Fibroblast of lung (primary cell): ENCODE results near the gene TMEM233. TPM values are rescaled to one million over a fixed set of nuclear protein-coding genes. Genes with fewer than 3 reads are reported as not detected.

Experiments
- DNase-seq, 2 donors: peaks; one replicate each; pipeline versions ENCODE4 v3.0.0 to v3.0.0-alpha.2; 2010; ENCODE audit warnings: low read depth in 2 of 2
- H2AFZ ChIP-seq: 2 replicates; pipeline ENCODE4 v1.5.1; 2012; ENCODE audit warnings: low read length, control low read depth, inconsistent platforms
- H3K27ac ChIP-seq: 2 replicates; pipeline ENCODE4 v1.5.1; 2011; ENCODE audit warnings: low read length, control low read depth; ENCODE audit not compliant: insufficient read depth
- H3K27me3 ChIP-seq: 2 replicates; pipeline ENCODE4 v1.5.1; 2011; ENCODE audit warnings: mild to moderate bottlenecking, low read length; ENCODE audit not compliant: control insufficient read depth, insufficient read depth
- H3K36me3 ChIP-seq: 2 replicates; pipeline ENCODE4 v1.5.1; 2011; ENCODE audit warnings: low read length; ENCODE audit not compliant: control insufficient read depth, insufficient read depth
- H3K4me1 ChIP-seq: 2 replicates; pipeline ENCODE4 v1.5.1; 2011; ENCODE audit warnings: low read length; ENCODE audit not compliant: control insufficient read depth, insufficient read depth; ENCODE audit errors: extremely low read depth
- H3K4me2 ChIP-seq: 2 replicates; pipeline ENCODE4 v1.5.1; 2011; ENCODE audit warnings: low read length, control low read depth; ENCODE audit not compliant: insufficient read depth; ENCODE audit errors: extremely low read depth
- H3K4me3 ChIP-seq, 4 experiments: fragments of 200-600 bp in 1 of 4; sonication (generic) in 1 of 4; replicated peaks in 1 of 4; 2 replicates each; pipeline ENCODE4 v1.5.1; 2011 to 2016; ENCODE audit warnings: low read length in 4 of 4, low read depth in 3 of 4, mild to moderate bottlenecking in 3 of 4, control low read depth in 2 of 4, inconsistent platforms in 1 of 4, mixed read lengths in 1 of 4; ENCODE audit not compliant: insufficient read depth in 1 of 4; ENCODE audit errors: control extremely low read depth in 1 of 4
- H3K79me2 ChIP-seq: 2 replicates; pipeline ENCODE4 v1.5.1; 2012; ENCODE audit warnings: mild to moderate bottlenecking, low read length, inconsistent platforms; ENCODE audit not compliant: control insufficient read depth, insufficient read depth
- H3K9ac ChIP-seq: 2 replicates; pipeline ENCODE4 v1.5.1; 2011; ENCODE audit warnings: mild to moderate bottlenecking, low read length, control low read depth; ENCODE audit not compliant: insufficient read depth
- H3K9me3 ChIP-seq: 2 replicates; pipeline ENCODE4 v1.5.1; 2012; ENCODE audit warnings: low read depth, low read length; ENCODE audit not compliant: control insufficient read depth, insufficient read depth
- H4K20me1 ChIP-seq: 2 replicates; pipeline ENCODE4 v1.5.1; 2011; ENCODE audit warnings: low read length; ENCODE audit not compliant: control insufficient read depth, insufficient read depth; ENCODE audit errors: extremely low read depth
- EZH2 ChIP-seq: IDR thresholded peaks from 2 replicates; pipeline ENCODE4 v1.5.1; 2012; ENCODE audit warnings: low read length, control low read depth, mild to moderate bottlenecking; ENCODE audit errors: missing control alignments
- polyA plus RNA-seq, 2 donors: library from polyadenylated mRNA; depleted of rRNA in 1 of 2; stranded (reverse) in 1 of 2; unstranded in 1 of 2; fragments of >200 nt; gene quantifications; 2 replicates each; pipeline ENCODE4 v1.2.1, GENCODE V29; 2011 to 2012; ENCODE audit warnings: missing spikeins in 1 of 2
- total RNA-seq: library from RNA; depleted of rRNA; stranded (reverse); fragments of >200 nt; gene quantifications from 2 replicates; pipeline ENCODE4 v1.2.1, GENCODE V29; 2014
- TF ChIP-seq, protein P1 (sequence below), 2 donors: IDR thresholded peaks in 1 of 2; conservative IDR thresholded peaks in 1 of 2; 1 replicate in 1 of 2; 2 replicates in 1 of 2; pipeline ENCODE4 v1.5.1; 2011 to 2012; ENCODE audit warnings: low read length in 2 of 2, control low read depth in 1 of 2, inconsistent platforms in 1 of 2, low read depth in 1 of 2, mild to moderate bottlenecking in 1 of 2

Gene TMEM233
- total and polyA plus RNA-seq, 2 donors (not counting 1 experiment from before 2014, with no cell fraction given): under 0.01 TPM; not detected in 1

DNA sequence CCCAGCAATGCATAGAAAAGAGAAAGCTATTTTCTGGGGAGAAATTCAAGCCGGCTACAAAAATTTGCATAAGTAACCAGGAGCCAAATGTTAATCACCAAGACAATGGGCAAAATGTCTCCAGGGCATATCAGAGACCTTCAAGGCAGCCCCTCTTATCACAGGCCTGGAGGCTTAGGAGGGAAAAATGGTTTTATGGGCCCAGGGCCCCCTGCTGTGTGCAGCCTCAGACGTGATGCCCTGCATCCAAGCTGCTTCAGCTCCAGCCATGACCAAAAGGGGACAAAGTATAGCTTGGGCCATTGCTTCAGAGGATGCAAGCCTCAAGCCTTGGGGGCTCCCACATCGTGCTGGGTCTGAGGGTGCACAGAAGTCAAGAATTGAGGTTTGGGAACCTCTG, 15.8 kb downstream of the TMEM233 start:
- no peak overlapping the region for H3K4me2 ChIP-seq
- H3K36me3 ChIP-seq: no peaks in the 10 kb centered on the region
- H3K79me2 ChIP-seq: no peaks in the 10 kb centered on the region
- no peaks in the 10 kb centered on the region for H3K4me1 ChIP-seq
- no peaks in the 10 kb centered on the region for H3K9me3 ChIP-seq
- H3K4me3 ChIP-seq: no peak overlapping the region
- H3K27me3 ChIP-seq: no peaks in the 10 kb centered on the region
- no peak overlapping the region for H2AFZ ChIP-seq
- no peaks in the 10 kb centered on the region for H4K20me1 ChIP-seq
- H3K9ac ChIP-seq: no peak overlapping the region
- TF ChIP-seq EZH2: no peak
- TF ChIP-seq, protein P1, sequence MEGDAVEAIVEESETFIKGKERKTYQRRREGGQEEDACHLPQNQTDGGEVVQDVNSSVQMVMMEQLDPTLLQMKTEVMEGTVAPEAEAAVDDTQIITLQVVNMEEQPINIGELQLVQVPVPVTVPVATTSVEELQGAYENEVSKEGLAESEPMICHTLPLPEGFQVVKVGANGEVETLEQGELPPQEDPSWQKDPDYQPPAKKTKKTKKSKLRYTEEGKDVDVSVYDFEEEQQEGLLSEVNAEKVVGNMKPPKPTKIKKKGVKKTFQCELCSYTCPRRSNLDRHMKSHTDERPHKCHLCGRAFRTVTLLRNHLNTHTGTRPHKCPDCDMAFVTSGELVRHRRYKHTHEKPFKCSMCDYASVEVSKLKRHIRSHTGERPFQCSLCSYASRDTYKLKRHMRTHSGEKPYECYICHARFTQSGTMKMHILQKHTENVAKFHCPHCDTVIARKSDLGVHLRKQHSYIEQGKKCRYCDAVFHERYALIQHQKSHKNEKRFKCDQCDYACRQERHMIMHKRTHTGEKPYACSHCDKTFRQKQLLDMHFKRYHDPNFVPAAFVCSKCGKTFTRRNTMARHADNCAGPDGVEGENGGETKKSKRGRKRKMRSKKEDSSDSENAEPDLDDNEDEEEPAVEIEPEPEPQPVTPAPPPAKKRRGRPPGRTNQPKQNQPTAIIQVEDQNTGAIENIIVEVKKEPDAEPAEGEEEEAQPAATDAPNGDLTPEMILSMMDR (conservative IDR thresholded peaks at IDR 0.05 in 1 of 2, IDR thresholded peaks at IDR 0.05 in 1 of 2; ENCODE audit: low read depth in 1 of 2, low read length in 2 of 2): no peak
- DNase-seq: no peak
- no peak overlapping the region for H3K27ac ChIP-seq

DNA sequence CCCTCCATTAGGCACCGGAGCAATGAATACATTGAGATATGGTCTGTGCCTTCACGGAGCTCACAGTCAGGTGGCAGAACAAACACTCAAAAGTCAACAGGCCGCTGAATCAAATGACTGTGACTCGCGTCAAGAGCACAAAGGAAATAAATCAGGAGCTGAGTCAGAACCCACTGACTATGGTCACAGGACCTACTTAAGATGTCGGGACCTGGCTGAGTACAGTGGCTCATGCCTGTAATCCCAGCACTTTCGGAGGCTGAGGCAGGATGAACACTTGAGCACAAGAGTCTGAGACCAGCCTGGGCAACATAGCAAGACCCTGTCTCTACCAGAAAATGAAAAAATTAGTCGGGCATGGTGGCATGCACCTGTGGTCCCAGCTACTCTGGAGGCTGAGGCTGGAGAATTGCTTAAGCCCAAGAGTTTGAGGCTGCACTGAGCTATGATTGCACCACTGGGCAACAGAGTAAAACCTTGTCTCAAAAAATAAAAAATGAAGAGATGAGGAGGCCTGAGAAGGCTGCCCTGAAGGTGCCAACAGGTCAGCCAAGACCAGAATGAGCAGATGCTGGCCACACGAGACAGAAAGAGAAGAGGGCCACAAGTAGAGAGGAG, 19.9 kb downstream of the TMEM233 start:
- no peak for TF ChIP-seq EZH2
- TF ChIP-seq, protein P1 (conservative IDR thresholded peaks at IDR 0.05 in 1 of 2, IDR thresholded peaks at IDR 0.05 in 1 of 2; ENCODE audit: low read depth in 1 of 2, low read length in 2 of 2): no peak
- H3K9ac ChIP-seq: no peak overlapping the region
- H3K4me2 ChIP-seq: no peak overlapping the region
- no peaks in the 10 kb centered on the region for H3K36me3 ChIP-seq
- no peaks in the 10 kb centered on the region for H3K27me3 ChIP-seq
- H3K27ac ChIP-seq: no peak overlapping the region
- H3K4me1 ChIP-seq: no peaks in the 10 kb centered on the region
- no peaks in the 10 kb centered on the region for H3K9me3 ChIP-seq
- no peak overlapping the region for H2AFZ ChIP-seq
- no peaks in the 10 kb centered on the region for H4K20me1 ChIP-seq
- H3K4me3 ChIP-seq: no peak overlapping the region
- DNase-seq: peak in 1 of 2 donors; percentile 52
- H3K79me2 ChIP-seq: no peaks in the 10 kb centered on the region

DNA sequence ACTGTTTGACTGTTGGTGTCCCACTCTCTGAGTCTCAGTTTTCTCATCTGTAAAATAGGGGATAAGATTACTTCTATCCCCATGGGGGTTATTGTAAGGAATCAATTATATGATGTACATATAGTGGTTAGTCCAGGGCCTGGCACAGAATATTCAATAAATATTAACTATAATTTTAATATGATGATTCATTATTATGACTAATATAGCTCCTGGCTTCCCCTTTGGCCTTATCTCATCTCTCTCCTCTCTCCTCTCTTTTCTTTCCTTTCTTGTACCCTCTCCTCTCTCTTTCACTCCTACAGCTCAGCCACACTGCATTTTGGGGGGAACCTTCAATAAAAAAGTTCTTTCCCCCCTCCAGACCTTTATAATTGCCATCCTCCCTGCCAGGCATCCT, 21.1 kb downstream of the TMEM233 start:
- no peaks in the 10 kb centered on the region for H3K27me3 ChIP-seq
- H2AFZ ChIP-seq: no peak overlapping the region
- no peaks in the 10 kb centered on the region for H3K9me3 ChIP-seq
- no peaks in the 10 kb centered on the region for H3K79me2 ChIP-seq
- H3K27ac ChIP-seq: no peak overlapping the region
- H3K4me3 ChIP-seq: no peak overlapping the region
- TF ChIP-seq, protein P1 (conservative IDR thresholded peaks at IDR 0.05 in 1 of 2, IDR thresholded peaks at IDR 0.05 in 1 of 2; ENCODE audit: low read depth in 1 of 2, low read length in 2 of 2): no peak
- TF ChIP-seq EZH2: no peak
- H3K36me3 ChIP-seq: no peaks in the 10 kb centered on the region
- no peak overlapping the region for H3K4me2 ChIP-seq
- H4K20me1 ChIP-seq: no peaks in the 10 kb centered on the region
- H3K9ac ChIP-seq: no peak overlapping the region
- DNase-seq: no peak
- H3K4me1 ChIP-seq: no peaks in the 10 kb centered on the region
